Right lobe of liver (tissue), 4 donors: ENCODE measurements around the gene DPEP2NB.

Source experiments
- POLR2A ChIP-seq: fragments of 450-650 bp; IDR thresholded peaks from one replicate; pipeline ENCODE4 v1.6.1; 2017; ENCODE audit warnings: antibody characterized with exemption, mild to moderate bottlenecking
- TF ChIP-seq, protein P1 (sequence below), 4 donors: fragments of 200-600 bp in 3 of 4; fragments of 450-650 bp in 1 of 4; IDR thresholded peaks; one replicate each; pipeline versions ENCODE4 v1.5.1 to v1.8.0; 2016 to 2022; ENCODE audit warnings: antibody characterized with exemption in 4 of 4, mild to moderate bottlenecking in 2 of 4
- donor health status: DM: no; HTN: no; CAD: no.
- donor health status: DM: no; HTN: no; CAD: no.
- donor health status: DM: no; HTN: yes; CAD: no.

DNA sequence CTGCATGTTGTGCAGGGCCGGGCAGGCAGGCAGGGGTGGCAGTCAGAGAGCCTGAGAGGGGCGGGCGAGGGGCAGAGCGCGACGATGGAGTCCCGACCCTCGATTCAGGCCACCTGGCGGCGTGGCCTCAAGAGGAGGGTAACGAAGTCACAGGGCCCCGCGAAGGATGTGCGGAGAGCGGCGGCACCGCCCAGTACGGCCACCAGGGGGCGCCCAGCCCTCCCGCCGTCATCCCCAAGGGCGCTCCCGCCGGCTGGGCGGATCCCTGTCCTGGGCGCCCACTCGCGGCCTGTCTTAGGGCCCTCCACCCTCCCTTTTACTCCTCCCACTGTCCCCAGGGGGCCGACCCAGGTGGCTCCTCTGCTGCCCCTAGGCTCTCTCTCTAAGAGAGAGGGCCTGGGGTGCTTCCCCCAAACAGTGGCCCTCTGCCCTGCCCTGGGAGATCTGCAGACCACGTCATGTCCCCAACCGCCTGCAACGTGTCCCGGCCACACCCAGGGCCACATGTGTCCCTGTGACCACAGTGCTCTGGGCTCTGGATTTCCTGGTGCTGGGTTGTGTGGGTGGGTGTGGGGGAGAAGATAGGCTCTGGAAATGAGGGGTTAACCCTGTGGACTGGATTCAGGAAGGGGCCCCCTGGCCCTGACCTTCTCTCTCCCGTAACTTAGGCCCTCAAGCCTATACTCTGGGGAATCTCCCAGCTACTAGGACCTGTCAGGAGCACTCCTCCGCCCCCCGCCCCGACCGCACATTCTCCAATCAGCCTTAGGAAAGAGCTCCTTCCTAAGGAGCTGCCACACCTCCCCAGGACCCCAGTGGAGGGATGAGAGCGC is 22.3 kb downstream of the DPEP2NB start:
- TF ChIP-seq, protein P1, sequence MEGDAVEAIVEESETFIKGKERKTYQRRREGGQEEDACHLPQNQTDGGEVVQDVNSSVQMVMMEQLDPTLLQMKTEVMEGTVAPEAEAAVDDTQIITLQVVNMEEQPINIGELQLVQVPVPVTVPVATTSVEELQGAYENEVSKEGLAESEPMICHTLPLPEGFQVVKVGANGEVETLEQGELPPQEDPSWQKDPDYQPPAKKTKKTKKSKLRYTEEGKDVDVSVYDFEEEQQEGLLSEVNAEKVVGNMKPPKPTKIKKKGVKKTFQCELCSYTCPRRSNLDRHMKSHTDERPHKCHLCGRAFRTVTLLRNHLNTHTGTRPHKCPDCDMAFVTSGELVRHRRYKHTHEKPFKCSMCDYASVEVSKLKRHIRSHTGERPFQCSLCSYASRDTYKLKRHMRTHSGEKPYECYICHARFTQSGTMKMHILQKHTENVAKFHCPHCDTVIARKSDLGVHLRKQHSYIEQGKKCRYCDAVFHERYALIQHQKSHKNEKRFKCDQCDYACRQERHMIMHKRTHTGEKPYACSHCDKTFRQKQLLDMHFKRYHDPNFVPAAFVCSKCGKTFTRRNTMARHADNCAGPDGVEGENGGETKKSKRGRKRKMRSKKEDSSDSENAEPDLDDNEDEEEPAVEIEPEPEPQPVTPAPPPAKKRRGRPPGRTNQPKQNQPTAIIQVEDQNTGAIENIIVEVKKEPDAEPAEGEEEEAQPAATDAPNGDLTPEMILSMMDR (IDR thresholded peaks at IDR 0.05) = peak; percentile 97 to 99 (median 98)
- no peak for TF ChIP-seq POLR2A
